GM12875 (cell line): ENCODE data around the gene GPR35.
"Not testable (repeated sequence)": the region's sequence is repeated elsewhere in the genome, so short reads cannot be mapped to it uniquely, and the experiment has no call there.

ENCODE experiments used
- H3K4me3 ChIP-seq: one replicate; pipeline ENCODE4 v1.5.1; 2011; ENCODE audit warnings: low read depth, low read length, control low read depth
- TF ChIP-seq, protein P1 (sequence below): IDR thresholded peaks from 2 replicates; pipeline ENCODE4 v1.5.1; 2011; ENCODE audit warnings: low read depth, mild to moderate bottlenecking, control low read depth, inconsistent platforms, low read length, moderate library complexity, borderline replicate concordance; ENCODE audit not compliant: insufficient read depth

GPR35 gene

GRCh38 chr2:240670402-240670801, 45.1 kb downstream of the GPR35 start:
- TF ChIP-seq, protein P1, sequence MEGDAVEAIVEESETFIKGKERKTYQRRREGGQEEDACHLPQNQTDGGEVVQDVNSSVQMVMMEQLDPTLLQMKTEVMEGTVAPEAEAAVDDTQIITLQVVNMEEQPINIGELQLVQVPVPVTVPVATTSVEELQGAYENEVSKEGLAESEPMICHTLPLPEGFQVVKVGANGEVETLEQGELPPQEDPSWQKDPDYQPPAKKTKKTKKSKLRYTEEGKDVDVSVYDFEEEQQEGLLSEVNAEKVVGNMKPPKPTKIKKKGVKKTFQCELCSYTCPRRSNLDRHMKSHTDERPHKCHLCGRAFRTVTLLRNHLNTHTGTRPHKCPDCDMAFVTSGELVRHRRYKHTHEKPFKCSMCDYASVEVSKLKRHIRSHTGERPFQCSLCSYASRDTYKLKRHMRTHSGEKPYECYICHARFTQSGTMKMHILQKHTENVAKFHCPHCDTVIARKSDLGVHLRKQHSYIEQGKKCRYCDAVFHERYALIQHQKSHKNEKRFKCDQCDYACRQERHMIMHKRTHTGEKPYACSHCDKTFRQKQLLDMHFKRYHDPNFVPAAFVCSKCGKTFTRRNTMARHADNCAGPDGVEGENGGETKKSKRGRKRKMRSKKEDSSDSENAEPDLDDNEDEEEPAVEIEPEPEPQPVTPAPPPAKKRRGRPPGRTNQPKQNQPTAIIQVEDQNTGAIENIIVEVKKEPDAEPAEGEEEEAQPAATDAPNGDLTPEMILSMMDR: no peak
- no peak overlapping the region for H3K4me3 ChIP-seq

DNA sequence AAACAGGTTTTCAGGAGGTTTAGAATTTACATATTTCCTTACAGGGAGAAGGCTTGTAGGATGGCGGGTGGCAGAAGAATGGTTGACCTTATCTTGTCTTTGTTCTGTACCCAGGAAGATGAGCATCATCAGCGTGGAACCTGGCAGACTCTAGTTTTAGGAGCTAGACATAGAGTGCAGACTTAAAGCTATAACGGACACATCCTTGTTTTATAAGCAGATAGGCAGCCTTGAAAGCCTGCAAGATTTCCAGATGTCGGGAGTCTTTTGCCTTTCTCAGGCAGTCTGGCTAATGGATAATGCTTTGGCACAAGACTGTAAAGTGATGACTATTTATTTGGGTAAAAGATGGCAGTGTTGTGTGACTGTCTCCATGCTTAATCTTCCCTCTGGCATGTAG, 45.7 kb downstream of the GPR35 start:
- TF ChIP-seq, protein P1: no peak
- no peak overlapping the region for H3K4me3 ChIP-seq

- TF ChIP-seq, protein P1: no peak
- no peak overlapping the region for H3K4me3 ChIP-seq
These were observed 46.9 kb downstream of the GPR35 start for GRCh38 chr2:240672076-240672700.

GRCh38 chr2:240672701-240673190, 47.5 kb downstream of the GPR35 start:
- H3K4me3 ChIP-seq: no peak overlapping the region
- TF ChIP-seq, protein P1: no peak

DNA sequence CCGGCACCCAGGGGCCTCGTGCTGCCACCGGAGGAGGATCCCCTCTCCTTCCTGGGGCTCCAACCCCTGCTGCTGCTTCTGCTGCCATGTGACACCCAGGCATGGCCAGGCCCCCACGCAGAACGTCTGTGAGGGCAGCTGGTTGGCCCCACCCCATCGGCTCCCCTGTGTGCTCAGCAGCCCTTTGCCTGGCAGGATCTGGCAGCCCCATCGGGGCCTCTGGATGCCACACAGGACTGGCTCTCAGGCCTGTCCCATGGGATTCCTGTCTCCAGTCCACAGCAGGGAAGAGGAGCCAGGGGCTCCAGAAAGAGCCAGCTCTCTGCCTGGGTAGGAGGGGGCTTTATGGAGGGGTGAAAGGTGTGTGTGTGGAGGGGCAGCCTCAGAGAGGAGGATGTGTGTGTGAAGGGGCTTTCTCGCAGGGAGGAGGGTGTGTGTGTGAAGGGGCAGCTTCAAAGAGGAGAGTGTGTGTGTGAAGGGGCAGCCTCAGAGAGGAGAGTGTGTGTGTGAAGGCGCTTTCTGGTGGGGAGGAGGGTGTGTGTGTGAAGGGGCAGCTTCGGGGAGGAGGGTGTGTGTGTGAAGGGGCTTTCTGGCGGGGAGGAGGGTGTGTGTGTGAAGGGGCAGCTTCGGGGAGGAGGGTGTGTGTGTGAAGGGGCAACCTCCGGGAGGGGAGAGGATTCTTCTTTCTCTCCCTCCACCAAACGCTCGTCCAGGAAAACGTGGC, 49.3 kb downstream of the GPR35 start:
- H3K4me3 ChIP-seq: not testable (repeated sequence)

- not testable (repeated sequence) for H3K4me3 ChIP-seq
These were observed 50.1 kb downstream of the GPR35 start for GRCh38 chr2:240675345-240675744.

DNA sequence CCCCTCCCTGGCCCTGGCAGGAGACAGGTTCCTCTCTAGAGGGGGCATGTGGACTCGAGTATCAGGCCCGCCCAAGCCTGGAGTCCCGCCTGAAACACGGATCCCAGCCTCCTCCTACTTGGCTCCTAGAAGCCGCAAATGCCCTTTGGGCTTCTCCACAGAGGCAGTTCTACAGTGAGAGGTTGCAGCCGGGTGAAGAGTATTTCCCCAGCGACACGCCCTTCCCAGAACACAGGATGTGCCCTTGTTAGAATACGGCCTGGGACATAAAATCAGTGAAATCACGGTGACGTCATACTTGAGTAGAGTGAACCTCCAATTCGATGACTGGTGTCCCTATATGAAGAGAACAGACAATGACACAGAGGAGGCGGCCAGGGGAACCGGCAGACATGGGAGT, 52.8 kb downstream of the GPR35 start:
- not testable (repeated sequence) for H3K4me3 ChIP-seq

GRCh38 chr2:240678909-240679308, 53.6 kb downstream of the GPR35 start:
- H3K4me3 ChIP-seq: not testable (repeated sequence)

DNA sequence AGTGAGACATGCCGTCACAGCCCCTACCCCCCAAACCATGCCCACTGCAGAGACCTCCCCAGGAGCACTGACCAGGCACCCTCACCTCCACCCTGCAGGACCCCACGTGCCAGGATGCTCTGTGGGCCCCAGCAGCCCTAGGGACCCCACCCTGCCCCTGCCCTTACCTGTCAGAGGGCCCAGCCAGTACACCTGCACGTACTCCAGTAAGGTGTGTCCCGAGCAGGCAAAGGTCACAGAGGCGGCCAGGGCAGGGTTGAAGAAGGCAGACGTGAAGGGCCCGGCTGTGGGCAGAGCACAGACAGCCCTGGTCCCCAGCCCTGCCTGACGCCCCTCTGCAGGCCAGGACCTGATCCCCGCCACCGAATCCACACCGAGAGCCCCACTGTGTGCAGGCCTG, 54.9 kb downstream of the GPR35 start:
- H3K4me3 ChIP-seq: not testable (repeated sequence)
